ENCODE results near the gene THAP8. TPM values are rescaled to one million over a fixed set of nuclear protein-coding genes. Genes with fewer than 3 reads are reported as not detected.
"Not testable (repeated sequence)": the region's sequence is repeated elsewhere in the genome, so short reads cannot be mapped to it uniquely, and the experiment has no call there.

THAP8 gene
- total RNA-seq, 2 experiments from 2014 or later, result 0.38 to 0.53 TPM

DNA sequence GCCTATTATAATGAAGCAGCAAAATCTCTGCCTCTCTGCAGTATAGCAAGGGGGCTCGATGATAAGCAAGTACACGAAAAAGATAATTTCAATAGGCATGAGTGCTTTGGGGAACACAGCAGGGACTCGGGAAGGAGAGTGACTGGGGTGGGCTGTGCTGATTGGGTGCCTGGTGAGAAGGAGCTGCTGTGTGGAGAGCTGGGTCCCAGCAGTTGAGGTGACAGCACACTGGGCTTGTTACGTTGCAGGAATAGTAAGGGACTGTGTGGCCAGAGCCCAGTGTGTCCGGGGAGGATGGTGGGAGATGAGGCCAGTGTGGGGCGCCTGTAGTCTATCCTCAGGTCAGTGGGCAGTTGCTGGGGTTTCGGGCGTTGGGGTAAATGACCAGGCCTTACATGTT lies 18.0 kb upstream of the THAP8 start:
- ChIA-PET POLR2A (no interaction called here), CTCF (no interaction called here)
- H3K4me1 Mint-ChIP-seq (ENCODE audit: low read depth), result no peaks in the 10 kb centered on the region
- Histone ChIP-seq H3K27ac (ENCODE audit: low read depth in 1 of 2, low read length in 2 of 2) (no peak overlapping the region), H3K9me3 (ENCODE audit: control insufficient read depth in 1 of 2, insufficient read depth in 1 of 2, low read length in 2 of 2) (no peaks in the 10 kb centered on the region), H3K4me3 (ENCODE audit: low read length) (no peak overlapping the region), H3K4me1 (ENCODE audit: insufficient read depth, low read length) (no peaks in the 10 kb centered on the region), H3K27me3 (ENCODE audit: control insufficient read depth in 1 of 2, insufficient read depth in 2 of 2, low read length in 2 of 2) (no peaks in the 10 kb centered on the region), H3K36me3 (ENCODE audit: insufficient read depth, low read length) (peaks cover 3% of the 10 kb centered on the region)
- TF ChIP-seq, protein P1, sequence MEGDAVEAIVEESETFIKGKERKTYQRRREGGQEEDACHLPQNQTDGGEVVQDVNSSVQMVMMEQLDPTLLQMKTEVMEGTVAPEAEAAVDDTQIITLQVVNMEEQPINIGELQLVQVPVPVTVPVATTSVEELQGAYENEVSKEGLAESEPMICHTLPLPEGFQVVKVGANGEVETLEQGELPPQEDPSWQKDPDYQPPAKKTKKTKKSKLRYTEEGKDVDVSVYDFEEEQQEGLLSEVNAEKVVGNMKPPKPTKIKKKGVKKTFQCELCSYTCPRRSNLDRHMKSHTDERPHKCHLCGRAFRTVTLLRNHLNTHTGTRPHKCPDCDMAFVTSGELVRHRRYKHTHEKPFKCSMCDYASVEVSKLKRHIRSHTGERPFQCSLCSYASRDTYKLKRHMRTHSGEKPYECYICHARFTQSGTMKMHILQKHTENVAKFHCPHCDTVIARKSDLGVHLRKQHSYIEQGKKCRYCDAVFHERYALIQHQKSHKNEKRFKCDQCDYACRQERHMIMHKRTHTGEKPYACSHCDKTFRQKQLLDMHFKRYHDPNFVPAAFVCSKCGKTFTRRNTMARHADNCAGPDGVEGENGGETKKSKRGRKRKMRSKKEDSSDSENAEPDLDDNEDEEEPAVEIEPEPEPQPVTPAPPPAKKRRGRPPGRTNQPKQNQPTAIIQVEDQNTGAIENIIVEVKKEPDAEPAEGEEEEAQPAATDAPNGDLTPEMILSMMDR (IDR thresholded peaks at IDR 0.05), result no peak
- no peaks in the 10 kb centered on the region for H3K9me3 Mint-ChIP-seq
- ATAC-seq (ENCODE audit: poor library complexity) (no peak), DNase-seq (no peak)
- H3K36me3 Mint-ChIP-seq (ENCODE audit: low read depth), result no peaks in the 10 kb centered on the region
- H3K4me3 Mint-ChIP-seq, result no peak overlapping the region
- H3K27ac Mint-ChIP-seq, result no peak overlapping the region
- no peaks in the 10 kb centered on the region for H3K27me3 Mint-ChIP-seq
- intact Hi-C loops (cut with DNase I, micrococcal nuclease), result no loop called here

- H3K36me3 ChIP-seq (ENCODE audit: insufficient read depth, low read length); H3K27me3 Mint-ChIP-seq; H3K9me3 ChIP-seq (ENCODE audit: control insufficient read depth in 1 of 2, insufficient read depth in 1 of 2, low read length in 2 of 2); H3K27me3 ChIP-seq (ENCODE audit: control insufficient read depth in 1 of 2, insufficient read depth in 2 of 2, low read length in 2 of 2); CTCF ChIA-PET; DNase-seq; H3K9me3 Mint-ChIP-seq; H3K27ac ChIP-seq (ENCODE audit: low read depth in 1 of 2, low read length in 2 of 2); POLR2A ChIA-PET; ATAC-seq (ENCODE audit: poor library complexity); intact Hi-C loops (cut with DNase I, micrococcal nuclease); H3K36me3 Mint-ChIP-seq (ENCODE audit: low read depth); H3K4me3 Mint-ChIP-seq; H3K4me3 ChIP-seq (ENCODE audit: low read length); H3K27ac Mint-ChIP-seq; H3K4me1 Mint-ChIP-seq (ENCODE audit: low read depth); H3K4me1 ChIP-seq (ENCODE audit: insufficient read depth, low read length): not testable (repeated sequence)
These were observed 14.9 kb upstream of the THAP8 start for GRCh38 chr19:36068810-36069499.

- Histone ChIP-seq H3K27ac (ENCODE audit: low read depth in 1 of 2, low read length in 2 of 2) (no peak overlapping the region), H3K27me3 (ENCODE audit: control insufficient read depth in 1 of 2, insufficient read depth in 2 of 2, low read length in 2 of 2) (no peaks in the 10 kb centered on the region), H3K9me3 (ENCODE audit: control insufficient read depth in 1 of 2, insufficient read depth in 1 of 2, low read length in 2 of 2) (no peaks in the 10 kb centered on the region), H3K4me1 (ENCODE audit: insufficient read depth, low read length) (no peaks in the 10 kb centered on the region), H3K36me3 (ENCODE audit: insufficient read depth, low read length) (peaks cover 3% of the 10 kb centered on the region), H3K4me3 (ENCODE audit: low read length) (no peak overlapping the region)
- DNase-seq (no peak), ATAC-seq (ENCODE audit: poor library complexity) (no peak)
- TF ChIP-seq, protein P1 (IDR thresholded peaks at IDR 0.05), result no peak
- intact Hi-C loops (cut with DNase I, micrococcal nuclease), result no loop called here
- ChIA-PET CTCF (no interaction called here), POLR2A (no interaction called here)
- Mint-ChIP-seq H3K4me1 (ENCODE audit: low read depth) (no peaks in the 10 kb centered on the region), H3K27me3 (no peaks in the 10 kb centered on the region), H3K9me3 (no peaks in the 10 kb centered on the region), H3K27ac (no peak overlapping the region), H3K4me3 (no peak overlapping the region), H3K36me3 (ENCODE audit: low read depth) (no peaks in the 10 kb centered on the region)
These were observed 13.6 kb upstream of the THAP8 start for GRCh38 chr19:36067681-36068080.

DNA sequence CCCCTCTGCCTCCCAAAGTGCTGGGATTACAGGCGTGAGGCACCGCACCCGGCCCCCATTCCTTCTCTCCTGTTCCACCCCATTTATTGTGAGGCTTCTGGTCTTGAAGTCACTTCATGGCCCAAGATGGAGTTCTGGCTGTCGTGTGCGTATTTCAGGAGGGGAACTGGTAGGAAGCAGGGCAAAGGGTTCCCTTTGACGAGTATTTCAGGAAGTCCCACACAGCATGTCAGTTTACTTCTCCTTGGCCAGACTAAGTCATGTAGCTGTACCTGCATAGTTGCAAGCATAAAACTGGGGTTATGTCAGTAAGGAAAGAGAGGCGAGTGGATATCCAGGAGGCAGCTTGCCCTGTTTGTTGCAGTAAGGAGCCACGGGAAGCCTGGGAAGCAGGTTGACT lies 10.7 kb upstream of the THAP8 start:
- POLR2A ChIA-PET, result no interaction called here
- H3K36me3 ChIP-seq (ENCODE audit: insufficient read depth, low read length), result peaks cover 3% of the 10 kb centered on the region
- Mint-ChIP-seq H3K4me3 (no peak overlapping the region), H3K9me3 (no peaks in the 10 kb centered on the region), H3K27me3 (no peaks in the 10 kb centered on the region), H3K4me1 (ENCODE audit: low read depth) (no peaks in the 10 kb centered on the region), H3K27ac (no peak overlapping the region), H3K36me3 (ENCODE audit: low read depth) (no peaks in the 10 kb centered on the region)
- TF ChIP-seq, protein P1 (IDR thresholded peaks at IDR 0.05), result no peak
- H3K4me3 ChIP-seq (ENCODE audit: low read length), result no peak overlapping the region
- DNase-seq (no peak), ATAC-seq (ENCODE audit: poor library complexity) (no peak)
- intact Hi-C loops (cut with DNase I, micrococcal nuclease), result no loop called here
- H3K4me1 ChIP-seq (ENCODE audit: insufficient read depth, low read length), result no peaks in the 10 kb centered on the region
- H3K9me3 ChIP-seq (ENCODE audit: control insufficient read depth in 1 of 2, insufficient read depth in 1 of 2, low read length in 2 of 2), result no peaks in the 10 kb centered on the region
- no peaks in the 10 kb centered on the region for H3K27me3 ChIP-seq (ENCODE audit: control insufficient read depth in 1 of 2, insufficient read depth in 2 of 2, low read length in 2 of 2)
- CTCF ChIA-PET, result no interaction called here
- H3K27ac ChIP-seq (ENCODE audit: low read depth in 1 of 2, low read length in 2 of 2), result no peak overlapping the region

Measured in CD4-positive, alpha-beta T cell (primary cell).